Measurements from ENCODE around the gene RACK1.

GRCh38 chr5:181259283-181259682 lies 15.6 kb upstream of the RACK1 start:
- TF ChIP-seq, protein P1, sequence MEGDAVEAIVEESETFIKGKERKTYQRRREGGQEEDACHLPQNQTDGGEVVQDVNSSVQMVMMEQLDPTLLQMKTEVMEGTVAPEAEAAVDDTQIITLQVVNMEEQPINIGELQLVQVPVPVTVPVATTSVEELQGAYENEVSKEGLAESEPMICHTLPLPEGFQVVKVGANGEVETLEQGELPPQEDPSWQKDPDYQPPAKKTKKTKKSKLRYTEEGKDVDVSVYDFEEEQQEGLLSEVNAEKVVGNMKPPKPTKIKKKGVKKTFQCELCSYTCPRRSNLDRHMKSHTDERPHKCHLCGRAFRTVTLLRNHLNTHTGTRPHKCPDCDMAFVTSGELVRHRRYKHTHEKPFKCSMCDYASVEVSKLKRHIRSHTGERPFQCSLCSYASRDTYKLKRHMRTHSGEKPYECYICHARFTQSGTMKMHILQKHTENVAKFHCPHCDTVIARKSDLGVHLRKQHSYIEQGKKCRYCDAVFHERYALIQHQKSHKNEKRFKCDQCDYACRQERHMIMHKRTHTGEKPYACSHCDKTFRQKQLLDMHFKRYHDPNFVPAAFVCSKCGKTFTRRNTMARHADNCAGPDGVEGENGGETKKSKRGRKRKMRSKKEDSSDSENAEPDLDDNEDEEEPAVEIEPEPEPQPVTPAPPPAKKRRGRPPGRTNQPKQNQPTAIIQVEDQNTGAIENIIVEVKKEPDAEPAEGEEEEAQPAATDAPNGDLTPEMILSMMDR (IDR thresholded peaks at IDR 0.05), result no peak
- no peak for TF ChIP-seq POLR2AphosphoS5 (IDR thresholded peaks at IDR 0.05)
- no peak for TF ChIP-seq POLR2A (IDR thresholded peaks at IDR 0.05; ENCODE audit: low read depth)

Measured in esophagus muscularis mucosa (tissue), 3 donors.